ENCODE measurements around the gene ALKBH6.

Gene ALKBH6

DNA sequence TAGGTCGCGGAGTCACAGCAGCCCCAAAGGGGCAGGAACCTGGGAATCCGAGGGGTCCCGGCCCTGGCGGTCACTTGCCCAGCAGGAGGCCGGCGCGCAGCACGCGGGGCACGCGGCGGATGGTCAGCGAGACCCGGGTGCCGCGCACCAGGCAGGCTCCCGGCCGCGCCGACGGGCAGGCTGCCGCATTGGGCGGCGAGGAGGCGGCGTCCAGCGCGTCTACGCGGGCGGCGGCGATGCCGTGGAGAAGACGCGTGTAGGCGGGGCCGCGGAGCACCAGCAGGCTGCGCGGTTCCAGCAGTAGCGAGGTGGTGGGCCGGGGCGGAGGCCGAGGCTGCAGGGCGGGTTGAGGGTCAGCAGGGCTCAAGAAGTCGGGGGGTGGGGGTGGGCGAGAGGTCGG lies 4.8 kb downstream of the ALKBH6 start:
- no peak for DNase-seq (ENCODE audit: low read depth, low spot score)
- no CpG with 5 or more reads among the region's 50 CpGs for WGBS (ENCODE audit: insufficient coverage, insufficient read length)
- Histone ChIP-seq H3K27me3 (ENCODE audit: control insufficient read depth, insufficient read depth, low read length) (no peaks in the 10 kb centered on the region), H3K27ac (ENCODE audit: low read length) (no peak overlapping the region), H3K36me3 (ENCODE audit: control insufficient read depth, insufficient read depth, low read length) (peaks cover 6% of the 10 kb centered on the region; the same call in 1 of the 2 replicates), H3K4me3 (ENCODE audit: low read length) (peak overlapping the region; percentile 51; the same call in 1 of the 2 replicates), H3K9me3 (ENCODE audit: control insufficient read depth, insufficient read depth, low read length) (no peaks in the 10 kb centered on the region), H3K4me1 (ENCODE audit: control insufficient read depth, insufficient read depth, low read length) (peaks cover 2% of the 10 kb centered on the region; the same call in 1 of the 2 replicates)

DNA sequence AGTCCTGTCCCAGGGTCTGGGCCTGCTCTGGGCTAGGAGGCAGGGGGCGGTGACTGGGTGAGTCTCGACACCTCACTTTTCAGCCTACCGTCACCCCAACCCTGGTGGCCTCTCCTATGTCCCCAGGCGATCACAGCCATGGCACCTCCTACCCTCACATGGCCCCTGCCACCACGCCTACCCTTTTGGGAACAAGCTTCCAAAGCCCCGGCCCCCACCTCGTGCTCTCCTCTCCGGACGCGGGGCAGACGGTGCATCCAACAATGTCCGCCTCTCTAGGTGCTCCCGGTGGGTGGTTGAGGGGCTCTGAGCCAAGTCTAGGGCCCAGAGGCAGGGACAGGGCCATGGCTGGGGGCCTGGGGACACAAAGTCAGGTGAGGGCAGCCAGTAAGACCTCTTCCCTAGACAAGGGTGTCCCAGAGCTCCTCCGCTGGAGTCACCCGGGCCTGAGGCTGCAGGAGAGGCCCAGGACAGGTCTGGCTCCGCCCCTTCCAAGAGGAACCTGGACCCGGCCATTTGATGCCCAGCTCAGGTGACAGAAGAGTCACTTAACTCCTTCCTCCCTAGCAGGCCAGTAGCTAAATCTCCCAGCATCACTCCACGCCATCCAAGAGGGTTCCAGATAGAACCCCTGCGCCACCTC lies 5.6 kb downstream of the ALKBH6 start, which contains the start of gene SYNE4:
TSS of gene SYNE4 (minus strand) at position 478 of the 643 bp plus-strand sequence. CDS start at position 346, 132 bp downstream.
- no peaks in the 10 kb centered on the region for H3K9me3 ChIP-seq (ENCODE audit: control insufficient read depth, insufficient read depth, low read length)
- H3K4me3 ChIP-seq (ENCODE audit: low read length): peak within 1 kb of the TSS; percentile 67; the same call in 1 of the 2 replicates
- peaks cover 8% of the 10 kb centered on the region; the same call in 1 of the 2 replicates for H3K36me3 ChIP-seq (ENCODE audit: control insufficient read depth, insufficient read depth, low read length)
- H3K27me3 ChIP-seq (ENCODE audit: control insufficient read depth, insufficient read depth, low read length): no peaks in the 10 kb centered on the region
- WGBS (ENCODE audit: insufficient coverage, insufficient read length): no CpG with 5 or more reads among the region's 19 CpGs
- H3K4me1 ChIP-seq (ENCODE audit: control insufficient read depth, insufficient read depth, low read length): peaks cover 2% of the 10 kb centered on the region; the same call in 1 of the 2 replicates
- H3K27ac ChIP-seq (ENCODE audit: low read length): no peak within 1 kb of the TSS
- no peak for DNase-seq (ENCODE audit: low read depth, low spot score)

DNA sequence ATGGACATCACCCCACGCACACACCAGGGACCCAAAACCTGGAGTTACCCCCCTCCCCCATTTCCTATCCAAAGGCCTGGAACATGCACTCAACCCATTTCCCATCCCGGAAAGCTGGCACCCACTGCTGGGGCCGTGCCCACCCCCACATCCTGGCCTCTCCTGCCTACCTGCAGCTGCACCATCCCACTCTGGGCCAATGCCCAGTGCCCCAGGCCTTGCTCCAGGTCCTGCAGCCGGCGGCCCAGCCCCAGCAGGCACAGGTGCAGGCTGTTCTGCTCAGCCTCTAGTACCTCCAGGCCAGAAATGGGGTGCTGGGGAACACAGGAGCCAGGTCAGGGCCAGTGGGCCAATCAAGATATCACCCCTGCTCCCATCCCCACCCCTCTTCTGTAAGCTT lies 7.1 kb downstream of the ALKBH6 start:
- no peak overlapping the region for H3K4me3 ChIP-seq (ENCODE audit: low read length)
- no peak overlapping the region for H3K27ac ChIP-seq (ENCODE audit: low read length)
- peaks cover 8% of the 10 kb centered on the region; the same call in 1 of the 2 replicates for H3K36me3 ChIP-seq (ENCODE audit: control insufficient read depth, insufficient read depth, low read length)
- no peak for DNase-seq (ENCODE audit: low read depth, low spot score)
- no peaks in the 10 kb centered on the region; the same call in 1 of the 2 replicates for H3K4me1 ChIP-seq (ENCODE audit: control insufficient read depth, insufficient read depth, low read length)
- H3K9me3 ChIP-seq (ENCODE audit: control insufficient read depth, insufficient read depth, low read length): no peaks in the 10 kb centered on the region
- no CpG with 5 or more reads among the region's 5 CpGs for WGBS (ENCODE audit: insufficient coverage, insufficient read length)
- no peaks in the 10 kb centered on the region for H3K27me3 ChIP-seq (ENCODE audit: control insufficient read depth, insufficient read depth, low read length)

DNA sequence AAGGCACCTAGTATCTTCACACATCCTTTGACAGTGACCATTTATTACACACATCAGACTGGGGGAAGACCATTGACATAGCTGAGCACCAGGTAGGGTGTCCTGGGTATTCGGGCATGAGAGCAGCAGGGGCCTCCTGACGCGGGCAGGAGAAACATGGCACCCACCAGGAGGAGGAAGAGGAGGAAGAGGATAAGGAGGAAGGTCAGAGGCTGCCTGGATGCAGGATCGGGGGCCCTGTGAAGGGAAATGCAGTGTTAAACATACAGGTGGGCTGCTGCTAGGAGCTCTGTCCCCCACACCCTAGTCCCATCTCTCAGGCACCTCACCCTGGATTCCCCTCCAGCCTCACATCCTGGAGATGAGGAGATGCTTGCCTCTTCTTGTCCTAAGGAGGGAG lies 10.7 kb downstream of the ALKBH6 start:
- Histone ChIP-seq H3K27ac (ENCODE audit: low read length) (no peak overlapping the region), H3K4me3 (ENCODE audit: low read length) (no peak overlapping the region), H3K36me3 (ENCODE audit: control insufficient read depth, insufficient read depth, low read length) (peaks cover 8% of the 10 kb centered on the region; the same call in 1 of the 2 replicates), H3K27me3 (ENCODE audit: control insufficient read depth, insufficient read depth, low read length) (no peaks in the 10 kb centered on the region), H3K9me3 (ENCODE audit: control insufficient read depth, insufficient read depth, low read length) (no peaks in the 10 kb centered on the region), H3K4me1 (ENCODE audit: control insufficient read depth, insufficient read depth, low read length) (no peaks in the 10 kb centered on the region; the same call in 1 of the 2 replicates)
- DNase-seq (ENCODE audit: low read depth, low spot score): no peak
- no CpG with 5 or more reads among the region's 4 CpGs for WGBS (ENCODE audit: insufficient coverage, insufficient read length)

DNA sequence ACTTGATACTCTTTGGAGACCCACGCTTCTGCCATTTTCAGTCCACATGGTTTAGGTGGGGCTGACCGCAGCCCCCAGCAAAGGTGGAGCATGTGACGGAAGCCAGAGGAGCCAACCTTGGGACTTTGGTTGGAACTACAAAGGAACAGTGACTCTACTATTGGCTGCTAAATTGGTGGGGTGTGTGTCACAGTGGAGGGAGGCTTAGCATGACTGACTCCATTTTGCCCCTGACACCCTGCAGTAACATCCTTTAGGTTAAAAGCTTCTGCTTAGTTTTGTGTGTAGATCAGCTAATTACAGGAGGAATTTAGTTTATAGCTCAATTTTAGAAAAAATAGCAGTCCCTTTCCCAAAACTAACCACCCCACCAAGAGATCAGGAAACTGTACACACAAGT lies 12.4 kb downstream of the ALKBH6 start:
- no peak overlapping the region for H3K27ac ChIP-seq (ENCODE audit: low read length)
- H3K36me3 ChIP-seq (ENCODE audit: control insufficient read depth, insufficient read depth, low read length): peaks cover 8% of the 10 kb centered on the region; the same call in 1 of the 2 replicates
- H3K27me3 ChIP-seq (ENCODE audit: control insufficient read depth, insufficient read depth, low read length): no peaks in the 10 kb centered on the region
- no peak overlapping the region for H3K4me3 ChIP-seq (ENCODE audit: low read length)
- DNase-seq (ENCODE audit: low read depth, low spot score): no peak
- WGBS (ENCODE audit: insufficient coverage, insufficient read length): no CpG with 5 or more reads among the region's 3 CpGs
- no peaks in the 10 kb centered on the region for H3K9me3 ChIP-seq (ENCODE audit: control insufficient read depth, insufficient read depth, low read length)
- H3K4me1 ChIP-seq (ENCODE audit: control insufficient read depth, insufficient read depth, low read length): no peaks in the 10 kb centered on the region; the same call in 1 of the 2 replicates

DNA sequence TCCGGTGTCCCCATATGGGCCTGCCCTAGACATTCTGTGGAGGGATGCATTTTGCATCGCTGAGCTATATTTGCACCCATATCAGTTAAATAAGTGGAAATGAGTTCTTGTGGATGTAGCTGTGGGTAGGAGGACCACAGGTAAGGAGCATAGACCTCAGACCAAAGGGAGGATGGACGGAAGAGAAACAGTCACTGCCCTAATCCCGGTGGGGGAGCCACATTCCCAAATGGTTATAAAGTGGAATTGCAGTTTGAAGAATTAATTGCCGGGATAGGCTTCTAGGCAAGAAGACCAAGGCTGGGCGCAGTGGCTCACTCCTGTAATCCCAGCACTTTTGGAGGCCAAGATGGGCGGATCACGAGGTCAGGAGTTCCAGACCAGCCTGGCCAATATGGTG lies 17.2 kb downstream of the ALKBH6 start:
- DNase-seq (ENCODE audit: low read depth, low spot score): no peak
- no peak overlapping the region for H3K4me3 ChIP-seq (ENCODE audit: low read length)
- H3K36me3 ChIP-seq (ENCODE audit: control insufficient read depth, insufficient read depth, low read length): no peaks in the 10 kb centered on the region; the same call in 1 of the 2 replicates
- H3K9me3 ChIP-seq (ENCODE audit: control insufficient read depth, insufficient read depth, low read length): no peaks in the 10 kb centered on the region
- H3K4me1 ChIP-seq (ENCODE audit: control insufficient read depth, insufficient read depth, low read length): no peaks in the 10 kb centered on the region
- H3K27ac ChIP-seq (ENCODE audit: low read length): no peak overlapping the region
- H3K27me3 ChIP-seq (ENCODE audit: control insufficient read depth, insufficient read depth, low read length): no peaks in the 10 kb centered on the region
- no CpG with 5 or more reads among the region's 8 CpGs for WGBS (ENCODE audit: insufficient coverage, insufficient read length)

DNA sequence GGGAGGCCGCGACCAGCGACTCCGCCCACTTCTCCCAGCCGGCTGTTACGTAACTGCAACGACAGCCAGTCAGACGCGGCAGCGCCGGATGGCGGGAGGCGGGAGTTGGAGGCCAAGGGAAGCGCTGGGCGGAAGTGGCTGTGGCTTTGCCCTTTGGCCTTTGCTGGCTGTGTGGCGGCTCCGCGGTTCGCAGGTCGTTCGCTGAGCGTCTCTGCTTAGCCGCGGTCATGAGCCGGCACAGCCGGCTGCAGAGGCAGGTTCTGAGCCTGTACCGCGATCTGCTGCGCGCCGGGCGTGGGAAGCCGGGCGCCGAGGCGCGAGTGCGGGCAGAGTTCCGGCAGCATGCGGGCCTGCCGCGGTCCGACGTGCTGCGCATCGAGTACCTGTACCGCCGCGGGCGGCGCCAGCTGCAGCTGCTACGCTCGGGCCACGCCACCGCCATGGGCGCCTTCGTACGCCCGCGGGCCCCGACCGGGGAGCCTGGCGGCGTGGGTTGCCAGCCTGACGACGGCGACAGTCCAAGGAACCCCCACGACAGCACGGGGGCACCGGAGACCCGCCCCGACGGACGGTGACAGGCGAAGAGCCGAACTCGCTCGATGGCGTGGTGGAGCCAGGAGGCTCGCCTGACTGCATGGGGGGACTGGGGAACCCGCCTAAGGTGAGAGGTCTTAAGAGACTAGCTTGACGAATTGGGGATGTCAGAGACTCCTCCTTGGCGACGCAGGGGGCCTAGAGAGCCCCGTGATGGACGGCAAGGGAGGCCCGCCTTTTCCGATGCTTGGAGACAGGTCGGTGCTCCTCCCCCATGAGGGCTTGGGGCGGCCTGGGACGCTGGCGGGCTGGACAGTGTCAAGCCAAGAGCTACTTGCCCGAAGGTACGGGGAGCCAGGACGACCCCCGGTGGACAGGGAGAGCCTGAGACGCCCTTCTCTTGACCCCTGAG lies 18.7 kb downstream of the ALKBH6 start, which contains the start of gene SDHAF1:
TSS of gene SDHAF1 (plus strand) at position 141 of the 946 bp plus-strand sequence. CDS start at position 228, 87 bp downstream.
- Histone ChIP-seq H3K27ac (ENCODE audit: low read length) (no peak within 1 kb of the TSS), H3K4me1 (ENCODE audit: control insufficient read depth, insufficient read depth, low read length) (no peaks in the 10 kb centered on the region), H3K27me3 (ENCODE audit: control insufficient read depth, insufficient read depth, low read length) (no peaks in the 10 kb centered on the region), H3K4me3 (ENCODE audit: low read length) (peak within 1 kb of the TSS; percentile 84), H3K36me3 (ENCODE audit: control insufficient read depth, insufficient read depth, low read length) (no peaks in the 10 kb centered on the region), H3K9me3 (ENCODE audit: control insufficient read depth, insufficient read depth, low read length) (no peaks in the 10 kb centered on the region)
- no peak for DNase-seq (ENCODE audit: low read depth, low spot score)
- WGBS (ENCODE audit: insufficient coverage, insufficient read length): no CpG with 5 or more reads among the region's 97 CpGs

DNA sequence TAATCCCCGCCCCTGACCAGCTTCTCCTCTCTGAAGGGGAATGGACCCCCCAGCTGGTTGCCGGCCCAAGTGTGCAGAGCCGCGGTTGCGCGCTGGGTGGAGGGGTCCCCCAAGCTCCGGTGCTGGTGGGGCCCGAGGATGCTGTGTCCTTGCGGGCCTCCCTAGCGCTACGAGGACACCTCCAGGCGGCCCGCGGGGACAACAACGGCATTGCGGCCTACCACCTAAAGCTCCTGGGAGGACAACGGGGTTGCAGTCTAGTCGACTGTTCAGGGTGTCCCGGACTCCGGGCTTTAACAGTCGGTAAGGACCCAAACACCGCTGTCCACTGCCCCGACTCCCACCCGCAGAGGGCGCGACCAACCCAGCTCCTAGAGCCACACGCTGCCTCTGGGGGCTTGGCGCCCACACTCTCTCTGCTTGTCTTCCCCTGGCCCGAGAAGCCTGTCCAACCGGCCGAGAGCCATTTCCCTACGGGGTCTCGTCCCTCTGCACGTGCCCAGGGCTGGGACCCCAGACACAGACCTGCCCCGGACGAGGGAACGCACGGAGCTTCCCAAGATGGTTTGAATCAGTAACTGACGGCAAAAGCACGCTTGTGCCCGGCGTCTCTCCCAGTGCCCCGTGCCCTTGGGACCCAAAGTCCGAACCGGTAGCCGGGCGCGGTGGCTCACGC lies 20.0 kb downstream of the ALKBH6 start:
- no peak for DNase-seq (ENCODE audit: low read depth, low spot score)
- no CpG with 5 or more reads among the region's 49 CpGs for WGBS (ENCODE audit: insufficient coverage, insufficient read length)
- Histone ChIP-seq H3K4me3 (ENCODE audit: low read length) (no peak overlapping the region), H3K4me1 (ENCODE audit: control insufficient read depth, insufficient read depth, low read length) (no peaks in the 10 kb centered on the region), H3K36me3 (ENCODE audit: control insufficient read depth, insufficient read depth, low read length) (no peaks in the 10 kb centered on the region), H3K27me3 (ENCODE audit: control insufficient read depth, insufficient read depth, low read length) (no peaks in the 10 kb centered on the region), H3K9me3 (ENCODE audit: control insufficient read depth, insufficient read depth, low read length) (no peaks in the 10 kb centered on the region), H3K27ac (ENCODE audit: low read length) (no peak overlapping the region)

DNA sequence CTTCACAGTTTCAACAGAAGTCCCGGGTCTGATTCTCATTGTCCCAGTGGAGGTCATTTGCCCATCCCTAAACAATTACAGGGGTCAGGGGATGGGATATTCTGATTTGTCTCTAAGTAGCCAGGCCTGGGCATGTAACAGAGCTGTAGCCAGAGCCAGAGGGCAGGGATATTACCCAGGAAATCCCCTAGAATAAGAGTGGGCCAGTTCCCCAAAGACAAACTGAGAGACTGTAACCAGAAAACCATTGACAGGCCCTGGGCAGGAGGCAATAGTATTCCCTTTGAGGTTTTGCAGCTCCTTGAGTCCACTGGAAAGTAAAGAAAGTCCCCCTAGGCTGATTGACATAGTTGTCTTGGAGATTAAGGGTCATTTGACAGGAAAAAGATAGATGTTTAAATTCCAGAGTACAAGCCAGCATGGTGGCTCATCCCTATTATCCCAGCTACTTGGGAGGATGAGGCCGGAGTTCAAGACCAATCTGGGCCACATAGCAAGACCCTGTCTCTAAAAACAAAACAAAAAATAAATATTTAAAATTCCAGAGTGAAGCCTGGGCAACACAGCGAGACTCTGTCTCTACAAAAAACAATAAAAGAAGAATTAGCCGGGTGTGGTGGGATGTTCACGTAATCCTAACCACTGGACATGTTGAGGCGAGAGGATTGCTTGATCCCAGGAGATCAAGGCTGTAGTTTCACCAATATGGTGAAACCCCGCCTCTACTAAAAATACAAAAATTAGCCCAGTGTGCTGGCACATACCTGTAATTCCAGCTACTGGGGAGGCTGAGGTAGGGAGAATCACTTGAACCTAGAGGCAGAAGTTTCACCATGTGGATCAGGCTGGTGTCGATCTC lies 20.9 kb downstream of the ALKBH6 start:
- no CpG with 5 or more reads among the region's 8 CpGs for WGBS (ENCODE audit: insufficient coverage, insufficient read length)
- Histone ChIP-seq H3K27ac (ENCODE audit: low read length) (no peak overlapping the region), H3K4me1 (ENCODE audit: control insufficient read depth, insufficient read depth, low read length) (no peaks in the 10 kb centered on the region), H3K27me3 (ENCODE audit: control insufficient read depth, insufficient read depth, low read length) (no peaks in the 10 kb centered on the region), H3K4me3 (ENCODE audit: low read length) (no peak overlapping the region), H3K9me3 (ENCODE audit: control insufficient read depth, insufficient read depth, low read length) (no peaks in the 10 kb centered on the region), H3K36me3 (ENCODE audit: control insufficient read depth, insufficient read depth, low read length) (no peaks in the 10 kb centered on the region)
- no peak for DNase-seq (ENCODE audit: low read depth, low spot score)

Measured in iPS DF 6.9 (cell line).